HT1080 (cell line): Measurements from ENCODE around the gene WNT3A. TPM values are rescaled to one million over a fixed set of nuclear protein-coding genes. Genes with fewer than 3 reads are reported as not detected.
"Not testable (repeated sequence)": the region's sequence is repeated elsewhere in the genome, so short reads cannot be mapped to it uniquely, and the experiment has no call there.

Experiments
- DNase-seq: peaks from one replicate; pipeline ENCODE4 v3.0.0-alpha.2; 2015; ENCODE audit warnings: low read depth
- total RNA-seq: library from RNA; depleted of rRNA; stranded (reverse); fragments of >200 nt; shearing (Covaris generic); gene quantifications from 2 replicates; pipeline ENCODE4 v1.2.3, GENCODE V29; 2014

Gene WNT3A
- total RNA-seq, 1 experiment from 2014 or later = not detected

DNA sequence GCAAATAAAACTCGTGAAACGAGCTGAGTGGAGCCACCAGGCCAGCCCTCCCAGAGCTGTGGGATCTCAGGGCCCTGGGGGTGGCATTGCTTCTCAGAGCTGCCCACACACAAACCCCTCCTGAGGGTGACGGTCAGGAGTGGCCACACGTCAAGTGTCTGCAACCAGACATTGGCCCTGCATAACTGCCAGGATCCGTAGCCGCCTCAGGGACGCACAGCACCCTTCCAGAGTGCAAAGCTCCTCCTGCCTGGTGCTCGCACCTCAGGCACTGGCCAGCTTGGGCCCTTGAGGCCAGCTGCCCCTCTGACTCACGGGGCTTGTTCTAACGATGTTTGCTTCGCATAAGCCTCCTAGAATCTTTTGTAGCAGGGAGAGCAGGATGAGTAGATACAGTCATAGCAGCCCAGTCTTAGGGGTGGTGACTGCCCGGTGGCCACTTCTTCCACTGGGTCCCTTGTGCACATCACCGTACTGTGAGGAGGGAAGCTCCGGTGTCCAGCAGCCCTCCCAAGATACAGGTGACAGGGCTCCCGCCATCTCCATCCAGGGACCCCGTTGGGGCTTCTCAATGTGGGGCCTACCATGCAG lies 5.0 kb downstream of the WNT3A start:
- no peak for DNase-seq

GRCh38 chr1:228012555-228012954 lies 5.8 kb downstream of the WNT3A start:
- DNase-seq = no peak

DNA sequence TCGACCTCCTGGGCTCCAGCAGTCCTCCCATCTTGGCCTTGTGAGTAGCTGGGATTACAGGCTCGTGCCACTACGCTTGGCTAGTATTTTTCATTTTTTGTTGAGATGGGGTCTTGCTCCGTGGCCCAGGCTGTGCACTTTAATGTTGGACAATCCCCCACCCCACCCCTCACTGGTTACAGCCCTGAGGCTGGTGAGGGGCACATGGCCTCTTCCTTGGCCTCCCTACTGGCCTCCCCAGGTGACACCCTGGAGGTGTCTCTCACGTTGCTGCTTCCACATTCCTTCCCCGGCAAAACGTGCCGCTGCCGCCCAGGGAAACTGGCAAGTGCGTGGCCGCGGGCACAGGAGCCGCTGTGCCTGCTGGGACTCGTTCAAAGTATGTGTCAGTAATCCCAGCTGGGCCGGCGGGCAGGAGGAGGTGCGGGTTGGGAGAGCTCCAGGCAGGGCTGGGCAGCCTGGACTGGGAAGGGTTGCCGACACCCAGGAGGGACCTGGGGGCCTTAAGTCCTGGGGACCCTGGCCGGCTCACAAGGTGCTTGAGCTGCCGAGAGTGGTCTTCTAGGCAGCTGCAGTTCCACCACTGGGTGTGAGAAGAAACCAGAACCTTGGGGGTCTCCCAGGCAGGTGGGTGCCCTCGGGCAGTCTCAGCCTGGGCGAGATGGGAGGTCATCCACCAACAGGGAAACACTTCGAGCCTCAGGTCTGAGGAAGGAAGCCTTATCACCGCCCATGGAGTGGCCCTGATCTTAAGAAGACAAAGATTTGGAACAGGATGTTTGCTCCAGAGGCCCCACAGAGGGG lies 6.5 kb downstream of the WNT3A start:
- DNase-seq = no peak

- no peak for DNase-seq
Observed at GRCh38 chr1:228013935-228014930, 7.4 kb downstream of the WNT3A start.

- peak; percentile 71 for DNase-seq
Observed at GRCh38 chr1:228015276-228016180, 8.7 kb downstream of the WNT3A start.

GRCh38 chr1:228016181-228016510 lies 9.3 kb downstream of the WNT3A start:
- DNase-seq = no peak

- DNase-seq = no peak
Observed at GRCh38 chr1:228016653-228017355, 10.0 kb downstream of the WNT3A start.

- DNase-seq = no peak
Observed at GRCh38 chr1:228017356-228018124, 10.7 kb downstream of the WNT3A start.

DNA sequence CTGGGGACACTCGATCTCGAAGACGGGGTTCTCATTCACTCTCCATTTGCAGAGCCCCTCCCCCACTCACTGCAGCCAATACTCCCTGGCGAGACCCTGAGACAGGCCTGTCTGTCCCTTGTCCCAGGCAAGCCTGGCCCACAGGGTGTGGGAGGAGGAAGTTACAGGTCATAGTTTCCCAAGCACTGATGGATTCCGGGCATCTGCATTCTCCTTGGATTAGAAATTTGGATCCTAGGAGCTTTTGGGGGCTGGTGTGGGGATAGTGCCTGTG lies 11.3 kb downstream of the WNT3A start:
- no peak for DNase-seq

- DNase-seq = no peak
Observed at GRCh38 chr1:228018961-228019721, 12.3 kb downstream of the WNT3A start.

DNA sequence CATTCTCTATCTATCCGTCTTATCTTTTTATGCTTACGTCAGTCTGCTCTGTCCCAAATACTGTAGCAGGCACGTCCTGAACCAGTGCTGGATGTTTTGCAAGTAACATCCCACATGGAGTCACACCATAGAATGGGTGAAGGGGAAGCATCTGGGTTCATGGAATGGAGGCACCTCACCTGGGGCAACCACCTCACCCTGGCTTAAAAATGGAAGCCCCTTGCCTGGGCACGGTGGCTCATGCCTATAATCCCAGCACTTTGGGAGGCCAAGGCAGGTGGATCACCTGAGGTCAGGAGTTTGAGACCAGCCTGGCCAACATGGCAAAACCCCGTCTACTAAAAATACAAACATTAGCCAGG lies 12.9 kb downstream of the WNT3A start:
- DNase-seq = not testable (repeated sequence)

DNA sequence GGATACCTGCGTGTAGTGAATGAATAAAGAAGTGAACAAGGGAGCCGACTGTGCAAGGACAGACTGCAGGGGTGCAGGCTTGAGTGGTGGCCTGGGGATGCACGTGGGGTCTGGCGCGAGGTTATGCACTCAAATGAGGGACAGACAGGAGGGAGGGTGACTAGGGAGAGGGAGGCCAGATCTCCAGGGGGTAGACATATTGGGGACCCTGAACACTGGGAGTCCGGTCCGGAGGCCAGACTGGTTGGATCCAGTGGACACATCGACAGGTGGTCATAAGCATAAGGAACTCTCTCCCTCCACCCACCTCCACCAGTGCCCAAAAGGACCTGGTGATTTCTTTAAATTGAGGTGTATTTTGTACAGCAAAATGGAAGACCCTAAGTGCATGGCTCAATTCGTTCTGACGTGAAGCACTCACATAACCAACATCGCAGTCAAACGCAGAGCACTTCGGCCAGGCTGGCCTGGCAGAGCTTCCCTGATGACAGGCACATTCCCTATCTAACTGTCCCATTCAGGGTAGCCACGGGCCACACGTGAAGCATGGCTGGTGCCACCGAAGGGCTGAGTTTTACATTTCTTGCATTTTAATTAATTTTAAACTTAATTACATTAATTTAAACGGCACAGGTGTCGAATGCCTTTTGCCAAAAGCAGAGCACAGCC lies 14.0 kb downstream of the WNT3A start:
- no peak for DNase-seq

DNA sequence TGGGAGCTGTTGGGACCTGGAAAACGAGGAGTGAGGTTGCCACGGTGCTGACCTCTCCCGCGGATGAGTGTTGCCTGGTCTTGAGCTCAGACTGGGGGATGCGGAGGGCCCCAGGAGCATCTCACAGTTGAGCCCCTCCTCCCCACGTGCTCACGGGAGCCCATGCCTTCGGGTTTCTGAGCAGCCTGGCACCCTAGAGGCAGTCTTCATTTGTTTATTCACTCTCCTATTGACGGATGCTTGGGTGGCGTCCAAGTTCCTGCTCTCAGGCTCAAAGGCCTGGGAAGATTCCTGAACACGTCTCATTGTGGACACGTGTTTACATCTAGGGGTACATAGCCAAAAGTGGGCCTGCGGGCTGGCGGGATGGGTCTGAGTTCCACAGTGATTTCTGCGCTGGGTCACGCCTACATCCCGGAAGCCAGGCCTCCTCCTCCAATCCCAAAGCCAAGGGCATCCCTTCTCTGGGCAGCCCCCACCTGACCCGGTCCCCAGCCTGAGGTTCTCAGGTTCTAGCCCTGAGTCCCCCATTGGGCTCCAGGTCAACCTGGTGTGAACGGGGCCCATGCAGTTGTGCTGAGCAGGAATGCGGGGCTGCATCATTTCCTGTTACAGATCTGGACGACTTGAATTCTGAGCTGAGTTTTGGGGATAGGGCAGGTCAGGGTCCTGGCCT lies 14.7 kb downstream of the WNT3A start:
- DNase-seq = no peak

DNA sequence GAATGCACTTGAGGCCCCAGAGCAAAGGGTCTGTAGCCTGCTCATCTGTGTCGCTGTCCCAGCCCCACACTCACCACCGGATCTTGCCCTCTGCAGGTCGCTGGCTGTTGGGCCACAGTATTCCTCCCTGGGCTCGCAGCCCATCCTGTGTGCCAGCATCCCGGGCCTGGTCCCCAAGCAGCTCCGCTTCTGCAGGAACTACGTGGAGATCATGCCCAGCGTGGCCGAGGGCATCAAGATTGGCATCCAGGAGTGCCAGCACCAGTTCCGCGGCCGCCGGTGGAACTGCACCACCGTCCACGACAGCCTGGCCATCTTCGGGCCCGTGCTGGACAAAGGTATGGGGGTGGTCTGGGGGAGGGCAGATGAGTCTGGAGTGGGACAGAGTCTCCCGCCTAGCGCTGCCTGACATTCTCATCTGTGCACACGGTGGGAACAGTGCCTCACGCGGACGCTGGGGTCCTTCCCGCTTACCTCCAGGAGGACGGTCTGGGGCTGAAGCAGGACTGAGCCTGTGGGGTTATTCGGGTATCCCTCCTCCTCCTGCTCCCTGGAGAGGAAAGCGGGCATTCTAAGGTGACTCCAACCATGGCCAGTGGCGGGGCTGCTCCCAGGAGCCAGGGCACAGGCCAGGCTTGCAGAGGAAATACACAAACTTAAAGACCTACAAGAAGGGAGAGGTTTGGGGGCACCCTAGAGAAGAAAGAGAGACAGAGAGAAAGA lies 15.9 kb downstream of the WNT3A start:
- DNase-seq = no peak

- DNase-seq = no peak
Observed at GRCh38 chr1:228023294-228023639, 16.5 kb downstream of the WNT3A start.

DNA sequence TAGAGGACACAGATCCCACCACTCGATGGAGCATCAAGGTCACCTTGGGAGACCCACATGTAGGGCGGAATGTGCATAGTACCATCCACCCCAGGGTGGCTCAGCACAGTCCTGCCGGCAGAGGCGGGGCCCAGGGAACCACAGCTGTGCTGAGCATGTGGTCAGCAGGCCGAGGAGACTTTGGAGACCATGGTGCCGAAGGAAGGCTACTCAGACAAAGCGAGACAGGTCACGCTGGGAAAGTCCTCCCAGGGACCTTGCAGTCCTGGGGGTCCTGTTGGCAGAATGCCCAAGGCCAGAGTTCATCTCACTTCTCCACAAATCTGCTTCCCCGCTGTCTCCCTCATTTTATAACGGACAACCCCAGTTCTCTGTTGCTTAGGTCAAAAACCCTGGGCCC lies 22.5 kb downstream of the WNT3A start:
- no peak for DNase-seq

DNA sequence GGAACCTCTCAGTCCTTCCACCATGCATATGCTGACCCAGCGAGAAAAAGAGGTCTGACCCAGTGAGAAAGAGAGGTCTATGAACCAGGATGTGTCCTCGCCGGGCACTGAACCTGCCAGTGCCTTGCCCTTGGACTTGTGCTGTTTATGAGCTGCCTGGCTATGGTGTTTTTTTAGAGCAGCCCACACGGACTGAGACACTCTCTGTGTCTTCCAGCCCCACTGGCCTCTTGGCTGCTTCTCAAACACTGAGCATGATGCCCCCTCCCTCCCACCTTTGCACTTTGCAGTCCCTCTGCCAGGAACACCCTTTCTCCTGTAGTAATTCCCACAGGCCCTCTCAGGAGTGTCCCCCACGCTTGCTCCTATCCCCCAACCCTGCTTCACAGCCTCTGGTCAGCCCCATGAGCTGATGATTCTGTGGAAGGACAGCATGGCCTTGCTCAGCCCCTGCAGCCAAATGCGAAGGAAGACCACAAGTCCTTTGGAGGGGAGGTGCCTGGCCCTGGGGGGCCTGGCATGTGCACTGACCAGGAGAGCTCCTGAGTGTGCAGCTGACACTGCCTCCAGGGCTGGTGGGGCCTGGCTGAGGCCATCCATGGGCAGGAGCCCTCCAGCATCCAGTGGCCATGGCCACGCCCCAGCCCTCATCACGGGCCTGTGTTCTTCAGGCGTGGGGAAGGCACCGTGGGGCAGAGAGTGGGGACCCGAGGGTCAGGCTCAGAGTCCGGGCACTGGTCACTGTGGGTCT lies 23.8 kb downstream of the WNT3A start:
- DNase-seq = no peak
